ENCODE data around the gene HTD2. TPM values are rescaled to one million over a fixed set of nuclear protein-coding genes. Genes with fewer than 3 reads are reported as not detected.
A peak's percentile ranks its signal among the peaks of the same experiment; 100 is the strongest.

The HTD2 gene
- total RNA-seq, 1 experiment from 2014 or later: 11.4 TPM

DNA sequence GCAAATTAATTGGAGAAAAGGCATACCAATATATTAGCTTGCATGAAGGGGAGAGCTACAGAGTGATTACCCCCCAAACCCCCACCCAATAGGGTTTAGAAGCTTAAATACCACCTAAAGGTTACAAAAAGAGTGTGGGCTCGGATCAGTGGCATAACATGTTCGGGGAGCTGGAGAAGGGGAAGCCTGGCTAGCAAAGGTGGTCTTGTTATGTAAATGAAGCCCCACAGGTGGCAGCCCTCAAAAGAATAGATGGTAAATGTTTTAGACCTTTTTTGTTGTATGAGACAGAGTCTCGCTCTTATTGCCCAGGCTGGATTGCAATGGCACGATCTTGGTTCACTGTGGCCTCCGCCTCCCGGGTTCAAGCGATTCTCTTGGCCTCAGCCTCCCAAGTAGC is 15.5 kb downstream of the HTD2 start:
- Mint-ChIP-seq H3K36me3 (peaks cover 20% of the 10 kb centered on the region), H3K4me3 (peak overlapping the region; percentile 34), H3K9me3 (no peaks in the 10 kb centered on the region), H3K27me3 (ENCODE audit: low read depth) (no peaks in the 10 kb centered on the region), H3K4me1 (peaks cover 33% of the 10 kb centered on the region), H3K27ac (peak overlapping the region; percentile 82)
- ATAC-seq (peak; percentile 87), DNase-seq (ENCODE audit: low spot score) (peak; percentile 55)
- POLR2A ChIA-PET: interaction anchor here (1.0 kb wide), 1 partner anchor 16 kb away, joined by 3 read pairs; the partner anchor contains the start of genes HTD2 and RPP14
- TF ChIP-seq SP1 (CRISPR knock-in tag; conservative IDR thresholded peaks at IDR 0.05): no peak
- TF ChIP-seq, protein P1, sequence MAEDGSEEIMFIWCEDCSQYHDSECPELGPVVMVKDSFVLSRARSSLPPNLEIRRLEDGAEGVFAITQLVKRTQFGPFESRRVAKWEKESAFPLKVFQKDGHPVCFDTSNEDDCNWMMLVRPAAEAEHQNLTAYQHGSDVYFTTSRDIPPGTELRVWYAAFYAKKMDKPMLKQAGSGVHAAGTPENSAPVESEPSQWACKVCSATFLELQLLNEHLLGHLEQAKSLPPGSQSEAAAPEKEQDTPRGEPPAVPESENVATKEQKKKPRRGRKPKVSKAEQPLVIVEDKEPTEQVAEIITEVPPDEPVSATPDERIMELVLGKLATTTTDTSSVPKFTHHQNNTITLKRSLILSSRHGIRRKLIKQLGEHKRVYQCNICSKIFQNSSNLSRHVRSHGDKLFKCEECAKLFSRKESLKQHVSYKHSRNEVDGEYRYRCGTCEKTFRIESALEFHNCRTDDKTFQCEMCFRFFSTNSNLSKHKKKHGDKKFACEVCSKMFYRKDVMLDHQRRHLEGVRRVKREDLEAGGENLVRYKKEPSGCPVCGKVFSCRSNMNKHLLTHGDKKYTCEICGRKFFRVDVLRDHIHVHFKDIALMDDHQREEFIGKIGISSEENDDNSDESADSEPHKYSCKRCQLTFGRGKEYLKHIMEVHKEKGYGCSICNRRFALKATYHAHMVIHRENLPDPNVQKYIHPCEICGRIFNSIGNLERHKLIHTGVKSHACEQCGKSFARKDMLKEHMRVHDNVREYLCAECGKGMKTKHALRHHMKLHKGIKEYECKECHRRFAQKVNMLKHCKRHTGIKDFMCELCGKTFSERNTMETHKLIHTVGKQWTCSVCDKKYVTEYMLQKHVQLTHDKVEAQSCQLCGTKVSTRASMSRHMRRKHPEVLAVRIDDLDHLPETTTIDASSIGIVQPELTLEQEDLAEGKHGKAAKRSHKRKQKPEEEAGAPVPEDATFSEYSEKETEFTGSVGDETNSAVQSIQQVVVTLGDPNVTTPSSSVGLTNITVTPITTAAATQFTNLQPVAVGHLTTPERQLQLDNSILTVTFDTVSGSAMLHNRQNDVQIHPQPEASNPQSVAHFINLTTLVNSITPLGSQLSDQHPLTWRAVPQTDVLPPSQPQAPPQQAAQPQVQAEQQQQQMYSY (CRISPR knock-in tag; IDR thresholded peaks at IDR 0.05): no peak
- no peak for TF ChIP-seq SOX15 (CRISPR knock-in tag; IDR thresholded peaks at IDR 0.05)
- TF ChIP-seq RELA (CRISPR knock-in tag; IDR thresholded peaks at IDR 0.05; ENCODE audit: borderline replicate concordance): no peak
- TF ChIP-seq, protein P2, sequence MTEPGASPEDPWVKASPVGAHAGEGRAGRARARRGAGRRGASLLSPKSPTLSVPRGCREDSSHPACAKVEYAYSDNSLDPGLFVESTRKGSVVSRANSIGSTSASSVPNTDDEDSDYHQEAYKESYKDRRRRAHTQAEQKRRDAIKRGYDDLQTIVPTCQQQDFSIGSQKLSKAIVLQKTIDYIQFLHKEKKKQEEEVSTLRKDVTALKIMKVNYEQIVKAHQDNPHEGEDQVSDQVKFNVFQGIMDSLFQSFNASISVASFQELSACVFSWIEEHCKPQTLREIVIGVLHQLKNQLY (CRISPR knock-in tag; IDR thresholded peaks at IDR 0.05): no peak
- no peak for TF ChIP-seq ZNF423 (CRISPR knock-in tag; IDR thresholded peaks at IDR 0.05)
- 0 out of 2 replicates have a peak, but pooled peaks have one; percentile 33 for TF ChIP-seq TEAD1 (CRISPR knock-in tag; IDR thresholded peaks at IDR 0.05)
- TF ChIP-seq RORB (CRISPR knock-in tag; IDR thresholded peaks at IDR 0.05): no peak
- no peak for TF ChIP-seq ZNF121 (CRISPR knock-in tag; IDR thresholded peaks at IDR 0.05)
- no peak for TF ChIP-seq NR1H2 (CRISPR knock-in tag; IDR thresholded peaks at IDR 0.05)
- TF ChIP-seq, protein P3, sequence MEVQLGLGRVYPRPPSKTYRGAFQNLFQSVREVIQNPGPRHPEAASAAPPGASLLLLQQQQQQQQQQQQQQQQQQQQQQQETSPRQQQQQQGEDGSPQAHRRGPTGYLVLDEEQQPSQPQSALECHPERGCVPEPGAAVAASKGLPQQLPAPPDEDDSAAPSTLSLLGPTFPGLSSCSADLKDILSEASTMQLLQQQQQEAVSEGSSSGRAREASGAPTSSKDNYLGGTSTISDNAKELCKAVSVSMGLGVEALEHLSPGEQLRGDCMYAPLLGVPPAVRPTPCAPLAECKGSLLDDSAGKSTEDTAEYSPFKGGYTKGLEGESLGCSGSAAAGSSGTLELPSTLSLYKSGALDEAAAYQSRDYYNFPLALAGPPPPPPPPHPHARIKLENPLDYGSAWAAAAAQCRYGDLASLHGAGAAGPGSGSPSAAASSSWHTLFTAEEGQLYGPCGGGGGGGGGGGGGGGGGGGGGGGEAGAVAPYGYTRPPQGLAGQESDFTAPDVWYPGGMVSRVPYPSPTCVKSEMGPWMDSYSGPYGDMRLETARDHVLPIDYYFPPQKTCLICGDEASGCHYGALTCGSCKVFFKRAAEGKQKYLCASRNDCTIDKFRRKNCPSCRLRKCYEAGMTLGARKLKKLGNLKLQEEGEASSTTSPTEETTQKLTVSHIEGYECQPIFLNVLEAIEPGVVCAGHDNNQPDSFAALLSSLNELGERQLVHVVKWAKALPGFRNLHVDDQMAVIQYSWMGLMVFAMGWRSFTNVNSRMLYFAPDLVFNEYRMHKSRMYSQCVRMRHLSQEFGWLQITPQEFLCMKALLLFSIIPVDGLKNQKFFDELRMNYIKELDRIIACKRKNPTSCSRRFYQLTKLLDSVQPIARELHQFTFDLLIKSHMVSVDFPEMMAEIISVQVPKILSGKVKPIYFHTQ (CRISPR knock-in tag; IDR thresholded peaks at IDR 0.05): 0 out of 2 replicates have a peak, but pooled peaks have one; percentile 45
- no peak for TF ChIP-seq KAT7 (CRISPR knock-in tag; IDR thresholded peaks at IDR 0.05; ENCODE audit: borderline replicate concordance)
- TF ChIP-seq ZNF671 (CRISPR knock-in tag; IDR thresholded peaks at IDR 0.05): no peak
- CTCF ChIA-PET: interaction anchor here (0.6 to 2.7 kb wide), 21 partner anchors 11 to 263 kb away, joined by 3 to 34 read pairs (median 4); partner anchors contain the start of genes HTD2, PXK and RPP14

DNA sequence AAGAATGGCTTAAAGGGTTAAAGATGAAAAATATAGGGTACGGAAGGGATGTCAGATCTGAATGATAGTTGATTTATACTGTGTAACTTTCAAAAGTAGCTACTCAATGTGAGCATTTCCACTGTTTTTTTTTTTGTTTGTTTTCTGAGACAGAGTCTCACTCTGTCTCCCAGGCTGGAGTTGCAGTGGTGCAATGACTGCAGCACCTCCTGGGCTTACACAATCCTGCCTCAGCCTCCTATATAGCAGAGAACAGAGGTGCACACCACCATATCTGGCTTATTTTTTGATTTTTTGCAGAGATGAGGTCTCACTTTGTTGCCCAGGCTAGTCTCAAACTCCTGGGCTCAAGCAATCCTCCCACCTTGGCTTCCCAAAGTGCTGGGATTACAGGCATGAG is 16.5 kb downstream of the HTD2 start:
- Mint-ChIP-seq H3K4me1 (peaks cover 33% of the 10 kb centered on the region), H3K27ac (peak overlapping the region; percentile 76; the same call in 1 of the 2 replicates), H3K4me3 (no peak overlapping the region), H3K27me3 (ENCODE audit: low read depth) (no peaks in the 10 kb centered on the region), H3K36me3 (peaks cover 11% of the 10 kb centered on the region), H3K9me3 (no peaks in the 10 kb centered on the region)
- ChIA-PET POLR2A (interaction anchor here (1.0 kb wide), 1 partner anchor 17 kb away, joined by 3 read pairs; the partner anchor contains the start of genes HTD2 and RPP14), CTCF (interaction anchor here (0.8 to 2.7 kb wide), 9 partner anchors 16 to 206 kb away, joined by 3 to 34 read pairs (median 5); partner anchors contain the start of genes HTD2 and RPP14)
- DNase-seq (ENCODE audit: low spot score) (no peak), ATAC-seq (no peak)
- TF ChIP-seq, protein P4, sequence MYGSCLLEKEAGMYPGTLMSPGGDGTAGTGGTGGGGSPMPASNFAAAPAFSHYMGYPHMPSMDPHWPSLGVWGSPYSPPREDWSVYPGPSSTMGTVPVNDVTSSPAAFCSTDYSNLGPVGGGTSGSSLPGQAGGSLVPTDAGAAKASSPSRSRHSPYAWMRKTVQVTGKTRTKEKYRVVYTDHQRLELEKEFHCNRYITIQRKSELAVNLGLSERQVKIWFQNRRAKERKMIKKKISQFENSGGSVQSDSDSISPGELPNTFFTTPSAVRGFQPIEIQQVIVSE (CRISPR knock-in tag; IDR thresholded peaks at IDR 0.05; ENCODE audit: borderline replicate concordance): no peak
- TF ChIP-seq, protein P5, sequence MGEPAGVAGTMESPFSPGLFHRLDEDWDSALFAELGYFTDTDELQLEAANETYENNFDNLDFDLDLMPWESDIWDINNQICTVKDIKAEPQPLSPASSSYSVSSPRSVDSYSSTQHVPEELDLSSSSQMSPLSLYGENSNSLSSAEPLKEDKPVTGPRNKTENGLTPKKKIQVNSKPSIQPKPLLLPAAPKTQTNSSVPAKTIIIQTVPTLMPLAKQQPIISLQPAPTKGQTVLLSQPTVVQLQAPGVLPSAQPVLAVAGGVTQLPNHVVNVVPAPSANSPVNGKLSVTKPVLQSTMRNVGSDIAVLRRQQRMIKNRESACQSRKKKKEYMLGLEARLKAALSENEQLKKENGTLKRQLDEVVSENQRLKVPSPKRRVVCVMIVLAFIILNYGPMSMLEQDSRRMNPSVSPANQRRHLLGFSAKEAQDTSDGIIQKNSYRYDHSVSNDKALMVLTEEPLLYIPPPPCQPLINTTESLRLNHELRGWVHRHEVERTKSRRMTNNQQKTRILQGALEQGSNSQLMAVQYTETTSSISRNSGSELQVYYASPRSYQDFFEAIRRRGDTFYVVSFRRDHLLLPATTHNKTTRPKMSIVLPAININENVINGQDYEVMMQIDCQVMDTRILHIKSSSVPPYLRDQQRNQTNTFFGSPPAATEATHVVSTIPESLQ (CRISPR knock-in tag; IDR thresholded peaks at IDR 0.05): no peak
- no peak for TF ChIP-seq IRF2 (CRISPR knock-in tag; IDR thresholded peaks at IDR 0.05; ENCODE audit: borderline replicate concordance, low read depth)
- no peak for TF ChIP-seq GTF2I (CRISPR knock-in tag; conservative IDR thresholded peaks at IDR 0.05)
- TF ChIP-seq, protein P6, sequence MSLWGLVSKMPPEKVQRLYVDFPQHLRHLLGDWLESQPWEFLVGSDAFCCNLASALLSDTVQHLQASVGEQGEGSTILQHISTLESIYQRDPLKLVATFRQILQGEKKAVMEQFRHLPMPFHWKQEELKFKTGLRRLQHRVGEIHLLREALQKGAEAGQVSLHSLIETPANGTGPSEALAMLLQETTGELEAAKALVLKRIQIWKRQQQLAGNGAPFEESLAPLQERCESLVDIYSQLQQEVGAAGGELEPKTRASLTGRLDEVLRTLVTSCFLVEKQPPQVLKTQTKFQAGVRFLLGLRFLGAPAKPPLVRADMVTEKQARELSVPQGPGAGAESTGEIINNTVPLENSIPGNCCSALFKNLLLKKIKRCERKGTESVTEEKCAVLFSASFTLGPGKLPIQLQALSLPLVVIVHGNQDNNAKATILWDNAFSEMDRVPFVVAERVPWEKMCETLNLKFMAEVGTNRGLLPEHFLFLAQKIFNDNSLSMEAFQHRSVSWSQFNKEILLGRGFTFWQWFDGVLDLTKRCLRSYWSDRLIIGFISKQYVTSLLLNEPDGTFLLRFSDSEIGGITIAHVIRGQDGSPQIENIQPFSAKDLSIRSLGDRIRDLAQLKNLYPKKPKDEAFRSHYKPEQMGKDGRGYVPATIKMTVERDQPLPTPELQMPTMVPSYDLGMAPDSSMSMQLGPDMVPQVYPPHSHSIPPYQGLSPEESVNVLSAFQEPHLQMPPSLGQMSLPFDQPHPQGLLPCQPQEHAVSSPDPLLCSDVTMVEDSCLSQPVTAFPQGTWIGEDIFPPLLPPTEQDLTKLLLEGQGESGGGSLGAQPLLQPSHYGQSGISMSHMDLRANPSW (CRISPR knock-in tag; conservative IDR thresholded peaks at IDR 0.05; ENCODE audit: low read depth): no peak
- TF ChIP-seq ESRRA (CRISPR knock-in tag; IDR thresholded peaks at IDR 0.05; ENCODE audit: borderline replicate concordance): no peak
- TF ChIP-seq, protein P3 (CRISPR knock-in tag; IDR thresholded peaks at IDR 0.05): no peak
